Fibroblast of upper back skin (primary cell): ENCODE measurements around the gene IL1A.

Experiments
- DNase-seq: peaks from one replicate; pipeline ENCODE4 v3.0.0-alpha.2; 2013

Gene IL1A

GRCh38 chr2:112791019-112791418 lies 6.7 kb upstream of the IL1A start:
- DNase-seq, result no peak

GRCh38 chr2:112790305-112790704 lies 6.0 kb upstream of the IL1A start:
- DNase-seq, result no peak

- DNase-seq, result no peak
Measured at GRCh38 chr2:112789186-112789585, 4.9 kb upstream of the IL1A start.

- no peak for DNase-seq
Measured at GRCh38 chr2:112788653-112789052, 4.4 kb upstream of the IL1A start.

- no peak for DNase-seq
Measured at GRCh38 chr2:112787729-112788393, 3.6 kb upstream of the IL1A start.

GRCh38 chr2:112787294-112787693 lies 3.0 kb upstream of the IL1A start:
- no peak for DNase-seq

GRCh38 chr2:112783187-112783714 lies 1.0 kb downstream of the IL1A start:
- no peak for DNase-seq

- no peak for DNase-seq
Measured at GRCh38 chr2:112782234-112782799, 2.0 kb downstream of the IL1A start.

GRCh38 chr2:112779598-112779997 lies 4.7 kb downstream of the IL1A start:
- DNase-seq, result no peak

GRCh38 chr2:112777036-112777435 lies 7.3 kb downstream of the IL1A start:
- peak; percentile 28 for DNase-seq

GRCh38 chr2:112776113-112776512 lies 8.2 kb downstream of the IL1A start:
- peak; percentile 30 for DNase-seq

- no peak for DNase-seq
Measured at GRCh38 chr2:112774536-112775285, 9.6 kb downstream of the IL1A start.

GRCh38 chr2:112773556-112773955 lies 10.7 kb downstream of the IL1A start:
- DNase-seq, result no peak

- DNase-seq, result no peak
Measured at GRCh38 chr2:112772911-112773475, 11.3 kb downstream of the IL1A start.

- DNase-seq, result no peak
Measured at GRCh38 chr2:112772322-112772721, 12.0 kb downstream of the IL1A start.

GRCh38 chr2:112768432-112768831 lies 15.9 kb downstream of the IL1A start:
- no peak for DNase-seq

- DNase-seq, result no peak
Measured at GRCh38 chr2:112767693-112768330, 16.5 kb downstream of the IL1A start.

GRCh38 chr2:112765251-112765650 lies 19.0 kb downstream of the IL1A start:
- no peak for DNase-seq

- DNase-seq, result peak; percentile 98
Measured at GRCh38 chr2:112764071-112765044, 19.9 kb downstream of the IL1A start, which contains the start of gene CKAP2L. Gene CKAP2L, minus strand, starts transcription at chr2:112764609. Its CDS starts 11 bp downstream, at chr2:112764598.

GRCh38 chr2:112762276-112762675 lies 22.0 kb downstream of the IL1A start:
- DNase-seq, result no peak

GRCh38 chr2:112760149-112760548 lies 24.1 kb downstream of the IL1A start:
- DNase-seq, result no peak

- no peak for DNase-seq
Measured at GRCh38 chr2:112758711-112759110, 25.6 kb downstream of the IL1A start.
